HepG2 (cell line): ENCODE data around the gene TMED3. TPM values are rescaled to one million over a fixed set of nuclear protein-coding genes. Genes with fewer than 3 reads are reported as not detected.

Source experiments
- ATAC-seq: fragments of 200-7000 bp; cut with Tn5 transposase; 3 replicates; pipeline ENCODE4 v1.9.1; 2020; ENCODE audit warnings: mild to moderate bottlenecking, moderate library complexity
- BruUV-seq: library from RNA; stranded (reverse); fragments of 400-500 nt; replicated peaks from 2 replicates; lab custom pipeline; 2021; lab: Mats Ljungman, UMichigan
- CTCF ChIA-PET: fragments of 300-600 bp; formaldehyde crosslinking; extraction: SDS; loops from one replicate; lab custom pipeline; 2021; ENCODE audit warnings: low total read pairs, inconsistent platforms, low intra/inter-chr PET ratio; lab: Yijun Ruan, JAX
- POLR2A ChIA-PET: fragments of 350-600 bp; sonication (Branson Sonifier 250); formaldehyde crosslinking; loops from one replicate; lab custom pipeline; 2020; ENCODE audit warnings: antibody characterized with exemption, inconsistent platforms; lab: Yijun Ruan, JAX
- DNase-seq: peaks from one replicate; pipeline ENCODE4 v3.0.0-alpha.2; 2015; ENCODE audit warnings: low spot score
- FAIRE-seq: peaks from 3 replicates; lab custom pipeline; 2011; peaks lifted over from hg19 to GRCh38; lab: Jason Lieb, UNC
- H2AFZ ChIP-seq: one replicate; pipeline ENCODE4 v1.6.1; 2011; ENCODE audit warnings: low read length, inconsistent platforms
- H3K27ac ChIP-seq: fragments of 300-600 bp; 3 replicates; pipeline ENCODE4 v1.8.0; 2011; ENCODE audit warnings: mixed run types, mild to moderate bottlenecking, mixed read lengths, low read length, inconsistent platforms; ENCODE audit not compliant: insufficient read depth; ENCODE audit errors: extremely low read length
- H3K27me3 ChIP-seq, 2 experiments: fragments of 200-600 bp in 1 of 2; 2 replicates in 1 of 2; 3 replicates in 1 of 2; pipeline versions ENCODE4 v1.6.0 to v1.8.0; 2011; ENCODE audit warnings: low read length in 2 of 2, mild to moderate bottlenecking in 2 of 2, moderate library complexity in 2 of 2, inconsistent platforms in 1 of 2; ENCODE audit not compliant: insufficient read depth in 2 of 2, control insufficient read depth in 1 of 2
- H3K36me3 ChIP-seq, 2 experiments: fragments of 200-600 bp in 1 of 2; replicated peaks in 1 of 2; 2 replicates in 1 of 2; 3 replicates in 1 of 2; pipeline versions ENCODE4 v1.5.1 to v1.8.0; 2011; ENCODE audit warnings: low read length in 2 of 2, inconsistent platforms in 1 of 2; ENCODE audit not compliant: insufficient read depth in 2 of 2, control insufficient read depth in 1 of 2
- H3K4me1 ChIP-seq: 2 replicates; pipeline ENCODE4 v1.5.1; 2012; ENCODE audit warnings: low read length, inconsistent platforms; ENCODE audit not compliant: insufficient read depth
- H3K4me2 ChIP-seq: 2 replicates; pipeline ENCODE4 v1.6.0; 2011; ENCODE audit warnings: low read depth, low read length, inconsistent platforms
- H3K4me3 ChIP-seq, 3 experiments: fragments of 200-600 bp in 1 of 3; sonication (generic), shearing (Covaris generic) in 1 of 3; replicated peaks in 1 of 3; 2 replicates each; pipeline ENCODE4 v1.5.1; 2011 to 2016; ENCODE audit warnings: low read length in 3 of 3, inconsistent platforms in 2 of 3, low read depth in 2 of 3, mild to moderate bottlenecking in 2 of 3, control low read depth in 1 of 3, mixed read lengths in 1 of 3; ENCODE audit not compliant: insufficient read depth in 1 of 3
- H3K79me2 ChIP-seq: one replicate; pipeline ENCODE4 v1.6.1; 2011; ENCODE audit warnings: low read length, inconsistent platforms; ENCODE audit not compliant: insufficient read depth
- H3K9ac ChIP-seq: 2 replicates; pipeline ENCODE4 v1.6.0; 2011; ENCODE audit warnings: mild to moderate bottlenecking, low read depth, low read length, inconsistent platforms; ENCODE audit not compliant: insufficient read depth
- H3K9me3 ChIP-seq: 2 replicates; pipeline ENCODE4 v1.5.1; 2012; ENCODE audit warnings: mild to moderate bottlenecking, low read length
- H4K20me1 ChIP-seq: 2 replicates; pipeline ENCODE4 v1.6.0; 2011; ENCODE audit warnings: inconsistent platforms, mild to moderate bottlenecking, low read length, moderate library complexity; ENCODE audit not compliant: insufficient read depth
- CENPX ChIP-seq: sonication (generic); formaldehyde crosslinking; IDR thresholded peaks from 2 replicates; pipeline ENCODE4 v1.9.0; 2021; ENCODE audit warnings: mild to moderate bottlenecking, missing genetic modification reagents, moderate library complexity
- CREB1 ChIP-seq, 2 experiments: fragments of 450-650 bp in 1 of 2; IDR thresholded peaks; 2 replicates each; pipeline ENCODE4 v1.6.1; 2016 to 2017; ENCODE audit warnings: control low read depth in 1 of 2, mild to moderate bottlenecking in 1 of 2, missing compliant biosample characterization in 1 of 2, missing genetic modification characterization in 1 of 2
- MED1 ChIP-seq: sonication (generic); formaldehyde crosslinking; IDR thresholded peaks from 2 replicates; pipeline ENCODE4 v1.4.0; 2020; ENCODE audit warnings: missing genetic modification reagents
- PAWR ChIP-seq: sonication (generic); formaldehyde crosslinking; IDR thresholded peaks from 2 replicates; pipeline ENCODE4 v1.4.0; 2020; ENCODE audit warnings: missing genetic modification reagents, mild to moderate bottlenecking, borderline replicate concordance
- PCBP2 ChIP-seq: fragments of 200-400 bp; formaldehyde crosslinking; optimal IDR thresholded peaks from 2 replicates; pipeline ENCODE3; 2018; ENCODE audit warnings: low read length, low read depth; ENCODE audit not compliant: poor library complexity, severe bottlenecking
- POGZ ChIP-seq: sonication (generic); formaldehyde crosslinking; IDR thresholded peaks from 2 replicates; pipeline ENCODE4 v1.4.0; 2020; ENCODE audit warnings: mild to moderate bottlenecking, missing genetic modification reagents
- SALL2 ChIP-seq: sonication (generic); formaldehyde crosslinking; IDR thresholded peaks from 2 replicates; pipeline ENCODE4 v1.8.1; 2023; ENCODE audit warnings: mild to moderate bottlenecking, missing genetic modification reagents, inconsistent platforms
- SATB2 ChIP-seq: sonication (generic); formaldehyde crosslinking; IDR thresholded peaks from 2 replicates; pipeline ENCODE4 v1.5.0; 2020; ENCODE audit warnings: missing genetic modification reagents
- SNAI1 ChIP-seq: sonication (generic); formaldehyde crosslinking; IDR thresholded peaks from 2 replicates; pipeline ENCODE4 v1.5.0; 2020; ENCODE audit warnings: mild to moderate bottlenecking, missing genetic modification reagents, borderline replicate concordance
- TCF12 ChIP-seq, 2 experiments: fragments of 450-650 bp in 1 of 2; sonication (generic) in 1 of 2; formaldehyde crosslinking in 1 of 2; IDR thresholded peaks; 2 replicates each; pipeline versions ENCODE4 v1.6.1 to v1.8.0; 2017 to 2022; ENCODE audit warnings: antibody characterized with exemption in 1 of 2, mild to moderate bottlenecking in 1 of 2, missing genetic modification reagents in 1 of 2, moderate library complexity in 1 of 2
- ZFP82 ChIP-seq: sonication (generic); formaldehyde crosslinking; IDR thresholded peaks from 2 replicates; pipeline ENCODE4 v1.5.1; 2020; ENCODE audit warnings: mild to moderate bottlenecking, missing genetic modification reagents, borderline replicate concordance
- ZNF292 ChIP-seq: sonication (generic); formaldehyde crosslinking; IDR thresholded peaks from 2 replicates; pipeline ENCODE4 v1.8.1; 2022; ENCODE audit warnings: mild to moderate bottlenecking, low read depth, missing genetic modification reagents, borderline replicate concordance
- ZNF337 ChIP-seq: sonication (generic); formaldehyde crosslinking; IDR thresholded peaks from 2 replicates; pipeline ENCODE4 v1.5.1; 2020; ENCODE audit warnings: missing genetic modification reagents, low read depth, mild to moderate bottlenecking, borderline replicate concordance
- ZNF775 ChIP-seq: sonication (generic); formaldehyde crosslinking; IDR thresholded peaks from 2 replicates; pipeline ENCODE4 v1.4.0; 2020; ENCODE audit warnings: missing genetic modification reagents, mild to moderate bottlenecking, moderate library complexity, borderline replicate concordance
- ZNF790 ChIP-seq: sonication (generic); formaldehyde crosslinking; IDR thresholded peaks from 2 replicates; pipeline ENCODE4 v1.8.0; 2022; ENCODE audit warnings: missing genetic modification reagents, mild to moderate bottlenecking, borderline replicate concordance
- WGBS: methylation state at CpG from one replicate; pipeline ENCODE4 v1.1.6; 2017; ENCODE audit warnings: low lambda C conversion rate; 5-methylcytosine and 5-hydroxymethylcytosine counted together
- in situ Hi-C: cut with HindIII; loops from 2 replicates; pipeline ENCODE4 v1.10.0; 2017; ENCODE audit warnings: low pct_unique_long_range_greater_than_20kb; ENCODE audit not compliant: extremely low pct_ligation_motif_present
- intact Hi-C: fragments of 100-400 bp; cut with micrococcal nuclease; formaldehyde crosslinking; loops from one replicate; pipeline ENCODE4 v1.10.0; 2022; ENCODE audit not compliant: unreplicated experiment
- polyA plus RNA-seq, 8 experiments: library from polyadenylated mRNA; depleted of rRNA in 3 of 8; stranded (reverse) in 7 of 8; unstranded in 1 of 8; fragments of >200 nt; fragmentation: Illumina TruSeq in 4 of 8; extraction: Trizol in 4 of 8; gene quantifications; 2 replicates each; pipeline versions ENCODE4 v1.2.1 to v1.2.3, GENCODE V29; 2011 to 2016; ENCODE audit warnings: low read depth in 4 of 8, missing spikeins in 1 of 8, mixed read lengths in 1 of 8; ENCODE audit not compliant: insufficient read depth in 1 of 8
- total RNA-seq, 5 experiments: library from RNA; depleted of rRNA; stranded (reverse); fragments of >200 nt; fragmentation: Illumina TruSeq; extraction: Trizol; gene quantifications; 2 replicates each; pipeline ENCODE4 v1.2.3, GENCODE V29; 2016; ENCODE audit warnings: low read depth in 1 of 5
- TF ChIP-seq, protein P1 (sequence below): sonication (generic); formaldehyde crosslinking; IDR thresholded peaks from 2 replicates; pipeline ENCODE4 v1.9.0; 2022; ENCODE audit warnings: low read depth, missing genetic modification reagents
- TF ChIP-seq, protein P2 (sequence below): sonication (generic); formaldehyde crosslinking; IDR thresholded peaks from 2 replicates; pipeline ENCODE4 v1.5.1; 2020; ENCODE audit warnings: missing genetic modification reagents, mild to moderate bottlenecking, borderline replicate concordance
- TF ChIP-seq, protein P3 (sequence below): sonication (generic); formaldehyde crosslinking; IDR thresholded peaks from 2 replicates; pipeline ENCODE4 v1.5.0; 2020; ENCODE audit warnings: mild to moderate bottlenecking, low read depth, missing genetic modification reagents, borderline replicate concordance
- TF ChIP-seq, protein P4 (sequence below): sonication (generic); formaldehyde crosslinking; conservative IDR thresholded peaks from 2 replicates; pipeline ENCODE4 v1.8.0; 2022; ENCODE audit warnings: low read depth, missing genetic modification reagents

TMED3 gene
- total and polyA plus RNA-seq, 2 of the 13 experiments (the other 11 are each of a cell fraction or from before 2014, with no cell fraction given) = 125 to 155 TPM

GRCh38 chr15:79307251-79307650, 3.7 kb upstream of the TMED3 start:
- in situ Hi-C loops (no loop called here), intact Hi-C loops (no loop called here)
- Histone ChIP-seq H3K4me3 (no peak overlapping the region), H3K9me3 (no peaks in the 10 kb centered on the region), H3K27ac (no peak overlapping the region), H3K36me3 (no peaks in the 10 kb centered on the region), H3K27me3 (no peaks in the 10 kb centered on the region; a peak in 1 of 5 replicates), H4K20me1 (no peaks in the 10 kb centered on the region), H3K9ac (no peak overlapping the region), H3K79me2 (peaks cover 10% of the 10 kb centered on the region), H3K4me2 (no peak overlapping the region), H2AFZ (no peak overlapping the region), H3K4me1 (peaks cover 12% of the 10 kb centered on the region)
- FAIRE-seq (no peak), ATAC-seq (no peak), DNase-seq (no peak)
- WGBS = 0% methylated on average over 4 of the region's 4 CpGs
- BruUV-seq = no TSS peak
- CTCF ChIA-PET = no interaction called here
- POLR2A ChIA-PET = no interaction called here
- TF ChIP-seq MED1 (no peak), SALL2 (CRISPR knock-in tag) (no peak), ZNF775 (CRISPR knock-in tag) (no peak), ZNF337 (CRISPR knock-in tag) (no peak), CENPX (CRISPR knock-in tag) (no peak), SATB2 (no peak), CREB1 (IDR thresholded peaks at IDR 0.05) (no peak), CREB1 (CRISPR knock-in tag; IDR thresholded peaks at IDR 0.05) (no peak), ZNF790 (CRISPR knock-in tag) (no peak), PCBP2 (no peak), ZFP82 (no peak), ZNF292 (CRISPR knock-in tag) (no peak), POGZ (CRISPR knock-in tag) (no peak), TCF12 (IDR thresholded peaks at IDR 0.05) (no peak), TCF12 (CRISPR knock-in tag; IDR thresholded peaks at IDR 0.05) (no peak), PAWR (CRISPR knock-in tag) (no peak), SNAI1 (CRISPR knock-in tag) (no peak)
- TF ChIP-seq, protein P1, sequence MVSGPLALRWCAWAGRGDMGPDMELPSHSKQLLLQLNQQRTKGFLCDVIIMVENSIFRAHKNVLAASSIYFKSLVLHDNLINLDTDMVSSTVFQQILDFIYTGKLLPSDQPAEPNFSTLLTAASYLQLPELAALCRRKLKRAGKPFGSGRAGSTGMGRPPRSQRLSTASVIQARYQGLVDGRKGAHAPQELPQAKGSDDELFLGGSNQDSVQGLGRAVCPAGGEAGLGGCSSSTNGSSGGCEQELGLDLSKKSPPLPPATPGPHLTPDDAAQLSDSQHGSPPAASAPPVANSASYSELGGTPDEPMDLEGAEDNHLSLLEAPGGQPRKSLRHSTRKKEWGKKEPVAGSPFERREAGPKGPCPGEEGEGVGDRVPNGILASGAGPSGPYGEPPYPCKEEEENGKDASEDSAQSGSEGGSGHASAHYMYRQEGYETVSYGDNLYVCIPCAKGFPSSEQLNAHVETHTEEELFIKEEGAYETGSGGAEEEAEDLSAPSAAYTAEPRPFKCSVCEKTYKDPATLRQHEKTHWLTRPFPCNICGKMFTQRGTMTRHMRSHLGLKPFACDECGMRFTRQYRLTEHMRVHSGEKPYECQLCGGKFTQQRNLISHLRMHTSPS (CRISPR knock-in tag) = no peak
- TF ChIP-seq, protein P2, sequence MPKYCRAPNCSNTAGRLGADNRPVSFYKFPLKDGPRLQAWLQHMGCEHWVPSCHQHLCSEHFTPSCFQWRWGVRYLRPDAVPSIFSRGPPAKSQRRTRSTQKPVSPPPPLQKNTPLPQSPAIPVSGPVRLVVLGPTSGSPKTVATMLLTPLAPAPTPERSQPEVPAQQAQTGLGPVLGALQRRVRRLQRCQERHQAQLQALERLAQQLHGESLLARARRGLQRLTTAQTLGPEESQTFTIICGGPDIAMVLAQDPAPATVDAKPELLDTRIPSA = no peak
- TF ChIP-seq, protein P3, sequence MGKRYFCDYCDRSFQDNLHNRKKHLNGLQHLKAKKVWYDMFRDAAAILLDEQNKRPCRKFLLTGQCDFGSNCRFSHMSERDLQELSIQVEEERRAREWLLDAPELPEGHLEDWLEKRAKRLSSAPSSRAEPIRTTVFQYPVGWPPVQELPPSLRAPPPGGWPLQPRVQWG (CRISPR knock-in tag) = no peak
- TF ChIP-seq, protein P4, sequence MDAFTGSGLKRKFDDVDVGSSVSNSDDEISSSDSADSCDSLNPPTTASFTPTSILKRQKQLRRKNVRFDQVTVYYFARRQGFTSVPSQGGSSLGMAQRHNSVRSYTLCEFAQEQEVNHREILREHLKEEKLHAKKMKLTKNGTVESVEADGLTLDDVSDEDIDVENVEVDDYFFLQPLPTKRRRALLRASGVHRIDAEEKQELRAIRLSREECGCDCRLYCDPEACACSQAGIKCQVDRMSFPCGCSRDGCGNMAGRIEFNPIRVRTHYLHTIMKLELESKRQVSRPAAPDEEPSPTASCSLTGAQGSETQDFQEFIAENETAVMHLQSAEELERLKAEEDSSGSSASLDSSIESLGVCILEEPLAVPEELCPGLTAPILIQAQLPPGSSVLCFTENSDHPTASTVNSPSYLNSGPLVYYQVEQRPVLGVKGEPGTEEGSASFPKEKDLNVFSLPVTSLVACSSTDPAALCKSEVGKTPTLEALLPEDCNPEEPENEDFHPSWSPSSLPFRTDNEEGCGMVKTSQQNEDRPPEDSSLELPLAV (CRISPR knock-in tag) = no peak
